Measurements from ENCODE around the gene MYH11.
"Not testable (repeated sequence)": the region's sequence is repeated elsewhere in the genome, so short reads cannot be mapped to it uniquely, and the experiment has no call there.

MYH11 gene

GRCh38 chr16:15846510-15846909 is 10.3 kb downstream of the MYH11 start:
- no peak for DNase-seq (ENCODE audit: low read depth in 3 of 3, low spot score in 1 of 3)

GRCh38 chr16:15843635-15844279 is 13.1 kb downstream of the MYH11 start:
- no peak for DNase-seq (ENCODE audit: low read depth in 3 of 3, low spot score in 1 of 3)

- not testable (repeated sequence) for DNase-seq (ENCODE audit: low read depth in 3 of 3, low spot score in 1 of 3)
These were observed 17.6 kb downstream of the MYH11 start for GRCh38 chr16:15839204-15839603.

- DNase-seq (ENCODE audit: low read depth in 3 of 3, low spot score in 1 of 3) = no peak
These were observed 19.1 kb downstream of the MYH11 start for GRCh38 chr16:15837761-15838160.

GRCh38 chr16:15836965-15837611 is 19.7 kb downstream of the MYH11 start:
- no peak for DNase-seq (ENCODE audit: low read depth in 3 of 3, low spot score in 1 of 3)

- no peak for DNase-seq (ENCODE audit: low read depth in 3 of 3, low spot score in 1 of 3)
These were observed 20.8 kb downstream of the MYH11 start for GRCh38 chr16:15836074-15836473.

GRCh38 chr16:15835136-15835878 is 21.5 kb downstream of the MYH11 start:
- no peak for DNase-seq (ENCODE audit: low read depth in 3 of 3, low spot score in 1 of 3)

GRCh38 chr16:15834502-15834901 is 22.3 kb downstream of the MYH11 start:
- DNase-seq (ENCODE audit: low read depth in 3 of 3, low spot score in 1 of 3) = no peak

- no peak for DNase-seq (ENCODE audit: low read depth in 3 of 3, low spot score in 1 of 3)
These were observed 23.3 kb downstream of the MYH11 start for GRCh38 chr16:15833541-15833940.

- DNase-seq (ENCODE audit: low read depth in 3 of 3, low spot score in 1 of 3) = no peak
These were observed 24.6 kb downstream of the MYH11 start for GRCh38 chr16:15832241-15832640.

- no peak for DNase-seq (ENCODE audit: low read depth in 3 of 3, low spot score in 1 of 3)
These were observed 25.9 kb downstream of the MYH11 start for GRCh38 chr16:15830832-15831451.

GRCh38 chr16:15829460-15829859 is 27.4 kb downstream of the MYH11 start:
- no peak for DNase-seq (ENCODE audit: low read depth in 3 of 3, low spot score in 1 of 3)

GRCh38 chr16:15827709-15828343 is 29.0 kb downstream of the MYH11 start:
- no peak for DNase-seq (ENCODE audit: low read depth in 3 of 3, low spot score in 1 of 3)

- no peak for DNase-seq (ENCODE audit: low read depth in 3 of 3, low spot score in 1 of 3)
These were observed 29.5 kb downstream of the MYH11 start for GRCh38 chr16:15827299-15827698.

GRCh38 chr16:15825750-15826305 is 31.0 kb downstream of the MYH11 start:
- DNase-seq (ENCODE audit: low read depth in 3 of 3, low spot score in 1 of 3) = no peak

GRCh38 chr16:15822957-15823356 is 33.9 kb downstream of the MYH11 start:
- no peak for DNase-seq (ENCODE audit: low read depth in 3 of 3, low spot score in 1 of 3)

GRCh38 chr16:15820837-15821236 is 36.0 kb downstream of the MYH11 start:
- no peak for DNase-seq (ENCODE audit: low read depth in 3 of 3, low spot score in 1 of 3)

- DNase-seq (ENCODE audit: low read depth in 3 of 3, low spot score in 1 of 3) = no peak
These were observed 37.8 kb downstream of the MYH11 start for GRCh38 chr16:15819046-15819445.

GRCh38 chr16:15817446-15817845 is 39.4 kb downstream of the MYH11 start:
- no peak for DNase-seq (ENCODE audit: low read depth in 3 of 3, low spot score in 1 of 3)

- DNase-seq (ENCODE audit: low read depth in 3 of 3, low spot score in 1 of 3) = no peak
These were observed 40.6 kb downstream of the MYH11 start for GRCh38 chr16:15816228-15816627.

- DNase-seq (ENCODE audit: low read depth in 3 of 3, low spot score in 1 of 3) = not testable (repeated sequence)
These were observed 44.5 kb downstream of the MYH11 start for GRCh38 chr16:15812401-15812750.

Data from stimulated activated CD4-positive, alpha-beta T cell treated with anti-CD3 and anti-CD28 coated beads, TNF-alpha, amount 100 ng/mL, for 1 hour (primary cell).